SK-N-SH (cell line): ENCODE measurements around the gene NELFA. TPM values are rescaled to one million over a fixed set of nuclear protein-coding genes. Genes with fewer than 3 reads are reported as not detected.

ENCODE experiments used
- CTCF ChIA-PET: fragments of 300-600, 350-600 bp; formaldehyde crosslinking; extraction: SDS; loops from one replicate; lab custom pipeline; 2021; lab: Yijun Ruan, JAX
- POLR2A ChIA-PET: fragments of 350-600 bp; sonication (Branson Sonifier 250); formaldehyde crosslinking; extraction: SDS; loops from one replicate; lab custom pipeline; 2020; ENCODE audit warnings: antibody characterized with exemption, inconsistent platforms; lab: Yijun Ruan, JAX
- DNase-seq: peaks from one replicate; pipeline ENCODE4 v3.0.0; 2012
- H2AFZ ChIP-seq: fragments of 200-600 bp; sonication (generic); 2 replicates; pipeline ENCODE4 v1.8.1; 2016; ENCODE audit warnings: antibody characterized with exemption, mild to moderate bottlenecking, low read depth
- H3F3A ChIP-seq: fragments of 200-600 bp; sonication (generic); replicated peaks from 2 replicates; pipeline ENCODE3; 2016; ENCODE audit warnings: antibody characterized with exemption, mild to moderate bottlenecking; ENCODE audit not compliant: insufficient read depth
- H3K27ac ChIP-seq, 2 experiments: fragments of 200-500 bp in 1 of 2; fragments of 200-600 bp in 1 of 2; sonication (Bioruptor generic) in 1 of 2; sonication (generic), shearing (Covaris generic) in 1 of 2; 2 replicates each; pipeline versions ENCODE4 v1.5.1 to v1.6.1; 2014 to 2016; ENCODE audit warnings: low read depth in 2 of 2, inconsistent platforms in 1 of 2, low read length in 1 of 2, mild to moderate bottlenecking in 1 of 2, mixed read lengths in 1 of 2
- H3K27me3 ChIP-seq: fragments of 200-600 bp; sonication (generic), shearing (Covaris generic); 2 replicates; pipeline ENCODE4 v1.6.1; 2016; ENCODE audit warnings: mixed run types; ENCODE audit not compliant: insufficient read depth
- H3K36me3 ChIP-seq, 2 experiments: fragments of 200-500 bp in 1 of 2; fragments of 200-600 bp in 1 of 2; sonication (Bioruptor generic) in 1 of 2; sonication (generic) in 1 of 2; replicated peaks in 1 of 2; 2 replicates each; pipeline versions ENCODE3 to v1.5.1; 2014 to 2016; ENCODE audit warnings: low read length in 1 of 2, mild to moderate bottlenecking in 1 of 2; ENCODE audit not compliant: insufficient read depth in 2 of 2, control insufficient read depth in 1 of 2
- H3K4me1 ChIP-seq, 2 experiments: fragments of 200-500 bp in 1 of 2; fragments of 200-600 bp in 1 of 2; sonication (Bioruptor generic) in 1 of 2; sonication (generic), shearing (Covaris generic) in 1 of 2; 2 replicates each; pipeline versions ENCODE4 v1.5.1 to v1.6.1; 2014 to 2016; ENCODE audit warnings: low read depth in 1 of 2, low read length in 1 of 2, mixed run types in 1 of 2; ENCODE audit not compliant: insufficient read depth in 2 of 2, control insufficient read depth in 1 of 2
- H3K4me2 ChIP-seq: fragments of 200-600 bp; sonication (generic), shearing (Covaris generic); 2 replicates; pipeline ENCODE4 v1.6.1; 2017; ENCODE audit warnings: mixed run types
- H3K4me3 ChIP-seq, 2 experiments: fragments of 200-500 bp in 1 of 2; fragments of 200-600 bp in 1 of 2; sonication (Bioruptor generic) in 1 of 2; sonication (generic), shearing (Covaris generic) in 1 of 2; 2 replicates each; pipeline versions ENCODE4 v1.5.1 to v1.8.1; 2014 to 2016; ENCODE audit warnings: low read depth in 2 of 2, inconsistent platforms in 1 of 2, low read length in 1 of 2, mild to moderate bottlenecking in 1 of 2, mixed read lengths in 1 of 2, moderate library complexity in 1 of 2
- H3K79me2 ChIP-seq: fragments of 200-600 bp; sonication (generic); 2 replicates; pipeline ENCODE4 v1.8.1; 2017; ENCODE audit warnings: mild to moderate bottlenecking; ENCODE audit not compliant: insufficient read depth
- H3K9ac ChIP-seq: fragments of 200-600 bp; sonication (generic); 2 replicates; pipeline ENCODE4 v1.6.1; 2017; ENCODE audit warnings: mixed run types
- H3K9me2 ChIP-seq: fragments of 200-600 bp; sonication (generic); 2 replicates; pipeline ENCODE4 v1.6.1; 2017; ENCODE audit warnings: mixed run types
- H3K9me3 ChIP-seq: fragments of 200-600 bp; sonication (generic); 2 replicates; pipeline ENCODE4 v1.6.1; 2017; ENCODE audit warnings: mixed run types, mild to moderate bottlenecking, moderate library complexity
- H4K20me1 ChIP-seq: fragments of 200-600 bp; sonication (generic); 2 replicates; pipeline ENCODE4 v1.6.1; 2017; ENCODE audit warnings: mild to moderate bottlenecking, mixed run types; ENCODE audit not compliant: insufficient read depth
- FOSL2 ChIP-seq: IDR thresholded peaks from 2 replicates; pipeline ENCODE4 v1.4.0; 2012; ENCODE audit warnings: low read depth, mild to moderate bottlenecking, moderate library complexity, borderline replicate concordance
- FOXJ3 ChIP-seq: sonication (generic); formaldehyde crosslinking; IDR thresholded peaks from 2 replicates; pipeline ENCODE4 v1.5.1; 2020; ENCODE audit warnings: mild to moderate bottlenecking, missing genetic modification reagents
- GABPA ChIP-seq: IDR thresholded peaks from 2 replicates; pipeline ENCODE4 v1.4.0; 2012; ENCODE audit warnings: low read depth, mild to moderate bottlenecking
- GATA2 ChIP-seq: sonication (generic); formaldehyde crosslinking; IDR thresholded peaks from 2 replicates; pipeline ENCODE4 v1.5.0; 2020; ENCODE audit warnings: mild to moderate bottlenecking, missing genetic modification reagents
- MEF2A ChIP-seq: IDR thresholded peaks from 2 replicates; pipeline ENCODE4 v1.4.0; 2012; ENCODE audit warnings: low read depth, borderline replicate concordance
- MXI1 ChIP-seq: IDR thresholded peaks from 2 replicates; pipeline ENCODE4 v1.6.1; 2012; ENCODE audit warnings: mild to moderate bottlenecking, low read depth, low read length, improper control_type of control experiment
- NFIC ChIP-seq: IDR thresholded peaks from 2 replicates; pipeline ENCODE4 v1.4.0; 2012; ENCODE audit warnings: borderline replicate concordance
- RAD21 ChIP-seq: IDR thresholded peaks from 2 replicates; pipeline ENCODE4 v1.6.1; 2012; ENCODE audit warnings: mild to moderate bottlenecking, low read length
- RFX5 ChIP-seq: IDR thresholded peaks from 2 replicates; pipeline ENCODE4 v1.6.1; 2012; ENCODE audit warnings: mild to moderate bottlenecking, improper control_type of control experiment, low read length
- RXRA ChIP-seq: IDR thresholded peaks from 2 replicates; pipeline ENCODE4 v1.4.0; 2012; ENCODE audit warnings: low read depth, mild to moderate bottlenecking, borderline replicate concordance
- YY1 ChIP-seq: IDR thresholded peaks from 2 replicates; pipeline ENCODE4 v1.4.0; 2012; ENCODE audit warnings: low read depth, mild to moderate bottlenecking
- ZBTB33 ChIP-seq: IDR thresholded peaks from 2 replicates; pipeline ENCODE4 v1.4.0; 2012; ENCODE audit warnings: low read depth, borderline replicate concordance
- WGBS: methylation state at CpG from one replicate; pipeline ENCODE4 v1.1.6; 2017; ENCODE audit warnings: low lambda C conversion rate; 5-methylcytosine and 5-hydroxymethylcytosine counted together
- polyA plus RNA-seq, 3 experiments: library from polyadenylated mRNA; depleted of rRNA; stranded (reverse); fragments of >200 nt; gene quantifications; 2 replicates each; pipeline ENCODE4 v1.2.3, GENCODE V29; 2012
- TF ChIP-seq, protein P1 (sequence below): IDR thresholded peaks from 2 replicates; pipeline ENCODE4; 2012
- TF ChIP-seq, protein P2 (sequence below): IDR thresholded peaks from 2 replicates; pipeline ENCODE4 v1.4.0; 2012; ENCODE audit warnings: low read depth

Gene NELFA
- polyA plus RNA-seq, 1 of the 3 experiments (the other 2 are of a cell fraction) = 26.8 TPM

DNA sequence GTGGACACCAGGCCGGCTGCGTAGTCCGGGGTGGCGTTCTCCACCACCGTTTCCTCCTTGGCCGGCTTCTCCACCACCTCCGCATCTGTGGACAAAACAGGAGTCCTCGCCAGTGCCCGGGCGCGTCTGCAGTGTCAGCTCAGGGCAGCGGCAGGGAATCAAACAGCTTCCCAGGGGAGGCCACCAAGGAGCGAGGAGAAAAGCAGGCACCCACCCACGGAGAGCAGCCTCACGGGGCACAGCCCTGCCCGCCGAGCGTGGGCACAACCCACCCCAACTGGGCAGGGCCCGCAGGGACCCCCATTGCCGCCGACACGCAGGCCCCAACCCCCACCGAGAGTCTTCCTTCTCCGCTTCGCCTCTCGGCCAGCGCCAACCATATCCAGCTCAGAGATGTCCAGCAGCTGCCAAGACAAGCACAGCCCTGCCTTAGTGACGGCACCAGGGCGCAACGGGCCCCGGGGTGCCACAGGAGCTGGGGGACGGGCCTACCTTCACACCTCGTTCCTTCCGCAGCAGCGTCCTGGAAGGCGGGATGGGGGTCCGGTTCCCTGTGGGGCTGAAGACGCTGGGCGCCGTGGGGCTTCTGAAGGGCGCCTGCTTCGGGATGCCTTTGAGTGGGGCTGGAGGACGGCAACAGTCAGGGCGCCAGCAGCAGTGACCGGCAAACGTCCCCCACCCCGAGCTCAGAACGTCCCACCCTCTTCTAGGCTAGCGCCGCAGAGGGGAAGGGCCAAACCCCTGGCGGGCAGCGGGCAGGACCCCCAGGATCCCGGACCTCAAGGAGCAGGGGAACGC, 22.8 kb downstream of the NELFA start:
- H3K9me3 ChIP-seq = no peaks in the 10 kb centered on the region
- TF ChIP-seq, protein P1, sequence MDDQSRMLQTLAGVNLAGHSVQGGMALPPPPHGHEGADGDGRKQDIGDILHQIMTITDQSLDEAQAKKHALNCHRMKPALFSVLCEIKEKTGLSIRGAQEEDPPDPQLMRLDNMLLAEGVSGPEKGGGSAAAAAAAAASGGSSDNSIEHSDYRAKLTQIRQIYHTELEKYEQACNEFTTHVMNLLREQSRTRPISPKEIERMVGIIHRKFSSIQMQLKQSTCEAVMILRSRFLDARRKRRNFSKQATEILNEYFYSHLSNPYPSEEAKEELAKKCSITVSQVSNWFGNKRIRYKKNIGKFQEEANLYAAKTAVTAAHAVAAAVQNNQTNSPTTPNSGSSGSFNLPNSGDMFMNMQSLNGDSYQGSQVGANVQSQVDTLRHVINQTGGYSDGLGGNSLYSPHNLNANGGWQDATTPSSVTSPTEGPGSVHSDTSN = no peak
- TF ChIP-seq FOSL2 = no peak
- peaks cover 19 to 82% of the 10 kb centered on the region in 2 experiments for H3K36me3 ChIP-seq
- no peak overlapping the region for H3K4me2 ChIP-seq
- 97% methylated on average over 14 of the region's 54 CpGs for WGBS
- 0 out of 2 replicates have a peak, but pooled peaks cover 5% of the 10 kb centered on the region for H4K20me1 ChIP-seq
- H2AFZ ChIP-seq = no peak overlapping the region
- H3K9ac ChIP-seq = no peak overlapping the region
- H3K4me3 ChIP-seq = no peak overlapping the region
- peaks cover 14% of the 10 kb centered on the region for H3F3A ChIP-seq
- ChIA-PET POLR2A (no interaction called here), CTCF (no interaction called here)
- peaks cover 0 to 24% of the 10 kb centered on the region in 2 experiments; a peak in 1 of 4 replicates for H3K4me1 ChIP-seq
- peak; percentile 34 for DNase-seq
- H3K79me2 ChIP-seq = peaks cover 4% of the 10 kb centered on the region; the same call in 1 of the 2 replicates
- peak overlapping the region in 1 of 2 experiments; percentile 96; a peak in 1 of 4 replicates for H3K27ac ChIP-seq
- H3K9me2 ChIP-seq = no peaks in the 10 kb centered on the region
- H3K27me3 ChIP-seq = no peaks in the 10 kb centered on the region

DNA sequence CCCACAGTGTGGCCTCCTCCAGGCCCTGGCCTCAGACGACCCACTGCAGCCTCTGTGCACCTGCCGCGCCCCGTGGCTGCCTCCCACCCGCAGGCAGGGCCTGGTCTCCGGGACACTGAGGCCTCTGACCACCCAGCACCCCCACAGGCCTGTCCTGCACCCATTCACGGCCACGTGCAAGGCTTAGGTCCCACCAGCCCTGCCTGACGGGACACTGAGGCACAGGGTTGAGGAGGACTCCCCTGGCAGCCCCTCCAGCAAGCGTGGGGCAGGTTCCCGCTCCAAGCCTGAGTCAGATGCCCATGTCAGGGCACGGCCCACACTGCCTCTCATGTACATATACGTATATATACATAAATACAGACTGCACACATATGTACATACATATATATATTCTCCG, 23.5 kb downstream of the NELFA start:
- WGBS = 99% methylated on average over 9 of the region's 14 CpGs
- TF ChIP-seq FOSL2 = no peak
- ChIA-PET POLR2A (interaction anchor here (1.8 kb wide), 1 partner anchor 24 kb away, joined by 6 read pairs; the partner anchor contains the start of gene NELFA), CTCF (interaction anchor here (0.6 to 0.9 kb wide), 3 partner anchors 10 to 56 kb away, joined by 3 read pairs; no protein-coding TSS in a partner anchor)
- Histone ChIP-seq H3K4me3 (no peak overlapping the region), H3K9me3 (no peaks in the 10 kb centered on the region), H3K27ac (peak overlapping the region in 1 of 2 experiments; percentile 96; a peak in 2 of 4 replicates), H3K9ac (no peak overlapping the region), H4K20me1 (no peaks in the 10 kb centered on the region), H3K36me3 (peaks cover 24 to 84% of the 10 kb centered on the region in 2 experiments), H2AFZ (no peak overlapping the region), H3K9me2 (no peaks in the 10 kb centered on the region), H3K79me2 (no peaks in the 10 kb centered on the region), H3F3A (peaks cover 18% of the 10 kb centered on the region), H3K4me1 (peaks cover 0 to 24% of the 10 kb centered on the region in 2 experiments; a peak in 1 of 4 replicates), H3K27me3 (no peaks in the 10 kb centered on the region), H3K4me2 (no peak overlapping the region)
- DNase-seq = no peak

GRCh38 chr4:1984406-1985191, 24.2 kb downstream of the NELFA start:
- no peak overlapping the region for H3K4me2 ChIP-seq
- H2AFZ ChIP-seq = no peak overlapping the region
- no peak overlapping the region for H3K4me3 ChIP-seq
- peak; percentile 92 for DNase-seq
- no peaks in the 10 kb centered on the region for H3K9me2 ChIP-seq
- CTCF ChIA-PET = interaction anchor here (0.6 to 1.0 kb wide), 5 partner anchors 10 to 85 kb away, joined by 3 to 4 read pairs (median 3); no protein-coding TSS in a partner anchor
- no peaks in the 10 kb centered on the region for H3K27me3 ChIP-seq
- H3K9ac ChIP-seq = no peak overlapping the region
- no peaks in the 10 kb centered on the region for H4K20me1 ChIP-seq
- no peaks in the 10 kb centered on the region for H3K9me3 ChIP-seq
- peak overlapping the region; percentile 3 to 96; a peak in 2 of 4 replicates for H3K27ac ChIP-seq
- POLR2A ChIA-PET = interaction anchor here (1.2 to 1.8 kb wide), 2 partner anchors 24 to 33 kb away, joined by 4 to 6 read pairs; partner anchors contain the start of gene NELFA
- H3K36me3 ChIP-seq = peaks cover 24 to 84% of the 10 kb centered on the region in 2 experiments
- 85% methylated on average over 15 of the region's 27 CpGs for WGBS
- peaks cover 0 to 24% of the 10 kb centered on the region in 2 experiments; a peak in 1 of 4 replicates for H3K4me1 ChIP-seq
- peaks cover 25% of the 10 kb centered on the region for H3F3A ChIP-seq
- H3K79me2 ChIP-seq = no peaks in the 10 kb centered on the region
- 0 out of 2 replicates have a peak, but pooled peaks have one; percentile 8 for TF ChIP-seq RAD21
- no peak for TF ChIP-seq MEF2A
- 0 out of 2 replicates have a peak, but pooled peaks have one; percentile 13 for TF ChIP-seq MXI1
- peak; percentile 38; the same call in 1 of the 2 replicates for TF ChIP-seq GATA2 (CRISPR knock-in tag)
- no peak for TF ChIP-seq GABPA
- TF ChIP-seq FOXJ3 (CRISPR knock-in tag) = peak; percentile 88
- 0 out of 2 replicates have a peak, but pooled peaks have one; percentile 1 for TF ChIP-seq NFIC
- TF ChIP-seq, protein P2, sequence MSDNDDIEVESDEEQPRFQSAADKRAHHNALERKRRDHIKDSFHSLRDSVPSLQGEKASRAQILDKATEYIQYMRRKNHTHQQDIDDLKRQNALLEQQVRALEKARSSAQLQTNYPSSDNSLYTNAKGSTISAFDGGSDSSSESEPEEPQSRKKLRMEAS = no peak
- no peak for TF ChIP-seq ZBTB33
- TF ChIP-seq RFX5 = peak; percentile 68
- no peak for TF ChIP-seq YY1
- TF ChIP-seq RXRA = no peak
